Right renal pelvis (tissue), 4 donors: ENCODE measurements around the gene RNF5. TPM values are rescaled to one million over a fixed set of nuclear protein-coding genes. Genes with fewer than 3 reads are reported as not detected.
"Not testable (repeated sequence)": the region's sequence is repeated elsewhere in the genome, so short reads cannot be mapped to it uniquely, and the experiment has no call there.

ENCODE experiments used
- DNase-seq, 4 donors: peaks; one replicate each; pipeline ENCODE4 v3.0.0-alpha.2; 2013; ENCODE audit warnings: low read depth in 4 of 4, low spot score in 3 of 4, missing footprints in 1 of 4
- polyA plus RNA-seq, 4 donors: library from polyadenylated mRNA; unstranded; fragments of 120-200 nt; gene quantifications; one replicate each; pipeline ENCODE4 v1.2.1, GENCODE V29; 2013; ENCODE audit not compliant: insufficient read length in 4 of 4

RNF5 gene
- polyA plus RNA-seq, 4 donors, result 104 to 122 (median 109) TPM

DNA sequence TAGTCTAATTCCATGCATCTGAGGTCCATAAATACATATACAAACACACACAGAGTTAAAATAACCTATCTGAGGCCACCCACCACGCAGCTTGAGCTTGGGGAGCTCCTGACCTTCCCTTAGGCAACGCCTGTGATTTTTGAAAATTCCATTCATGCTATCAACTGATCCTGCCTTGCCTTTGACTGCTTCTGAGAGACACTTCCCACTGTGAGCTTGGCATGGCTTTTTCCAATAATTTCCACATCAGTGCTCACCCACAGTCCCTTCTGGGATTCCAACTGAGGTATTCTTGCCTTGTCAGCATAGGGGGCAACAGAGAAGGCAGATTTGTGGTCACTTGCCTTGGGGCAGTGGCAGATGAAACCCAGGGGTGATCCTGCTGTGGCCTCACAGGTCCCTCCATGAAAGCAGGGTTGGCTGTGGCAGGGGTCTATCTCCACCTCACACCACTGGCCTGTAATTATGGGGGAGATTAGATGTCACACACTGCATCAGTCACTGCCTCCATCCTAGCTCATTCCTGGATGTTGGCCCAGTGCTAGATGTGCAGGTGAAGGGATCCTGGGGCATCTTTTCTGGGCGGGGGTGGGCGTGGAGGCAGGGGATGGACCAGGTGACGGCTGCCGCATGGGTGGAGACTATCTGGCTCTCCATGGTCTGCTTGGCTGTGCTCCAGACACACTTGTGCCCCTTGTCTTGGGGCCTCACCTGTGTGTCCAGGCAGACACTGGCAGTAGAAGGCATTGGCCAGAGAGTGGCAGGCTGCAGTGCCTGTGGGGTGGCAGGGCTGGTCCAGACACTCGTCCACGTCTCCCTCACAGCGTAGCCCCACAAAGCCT, 25.4 kb downstream of the RNF5 start:
- no peak for DNase-seq

GRCh38 chr6:32204268-32204715, 26.1 kb downstream of the RNF5 start:
- DNase-seq, result no peak

- DNase-seq, result no peak
Observed at GRCh38 chr6:32208996-32209395, 30.8 kb downstream of the RNF5 start.

- no peak for DNase-seq
Observed at GRCh38 chr6:32210191-32210601, 32.0 kb downstream of the RNF5 start.

- DNase-seq, result not testable (repeated sequence)
Observed at GRCh38 chr6:32211432-32211831, 33.2 kb downstream of the RNF5 start.

- DNase-seq, result no peak
Observed at GRCh38 chr6:32212076-32212760, 34.0 kb downstream of the RNF5 start.

GRCh38 chr6:32213649-32214048, 35.4 kb downstream of the RNF5 start:
- no peak for DNase-seq

- no peak for DNase-seq
Observed at GRCh38 chr6:32214126-32214525, 35.9 kb downstream of the RNF5 start.

DNA sequence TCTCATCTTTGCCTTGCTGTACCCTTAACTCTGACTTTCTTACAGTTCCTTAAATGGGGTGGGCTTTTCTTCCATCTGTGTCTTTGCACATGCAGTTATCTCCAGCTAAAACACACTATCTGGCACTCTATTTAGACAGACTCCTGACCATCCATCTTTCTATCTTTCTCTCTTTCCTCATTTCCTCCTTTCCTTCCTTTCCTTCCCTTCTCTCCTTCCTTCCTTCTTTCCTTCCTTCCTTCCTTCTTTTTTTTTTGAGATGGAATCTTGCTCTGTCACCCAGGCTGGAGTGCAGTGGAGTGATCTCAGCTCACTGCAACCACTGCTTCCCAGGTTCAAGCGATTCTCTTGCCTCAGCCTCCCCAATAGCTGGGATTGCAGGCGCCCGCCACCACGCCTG, 37.4 kb downstream of the RNF5 start:
- DNase-seq, result no peak

DNA sequence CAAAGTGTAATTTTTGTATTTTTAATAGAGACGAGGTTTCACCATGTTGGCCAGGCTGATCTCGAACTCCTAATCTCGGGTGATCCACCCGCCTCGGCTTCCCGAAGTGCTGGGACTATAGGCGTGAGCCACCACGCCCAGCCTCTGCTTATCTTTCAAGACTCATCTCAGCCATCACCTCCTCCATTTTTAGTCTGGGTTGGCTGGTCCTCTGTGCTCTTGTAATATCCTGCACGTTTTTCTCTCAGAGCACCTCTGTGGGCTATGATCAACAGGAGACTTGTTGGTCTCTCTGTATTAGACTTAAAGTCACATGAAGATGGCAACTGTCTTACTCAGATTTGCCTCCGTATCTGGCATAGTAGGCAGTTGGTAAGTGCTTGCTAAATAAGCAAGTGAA, 38.1 kb downstream of the RNF5 start:
- DNase-seq, result no peak

DNA sequence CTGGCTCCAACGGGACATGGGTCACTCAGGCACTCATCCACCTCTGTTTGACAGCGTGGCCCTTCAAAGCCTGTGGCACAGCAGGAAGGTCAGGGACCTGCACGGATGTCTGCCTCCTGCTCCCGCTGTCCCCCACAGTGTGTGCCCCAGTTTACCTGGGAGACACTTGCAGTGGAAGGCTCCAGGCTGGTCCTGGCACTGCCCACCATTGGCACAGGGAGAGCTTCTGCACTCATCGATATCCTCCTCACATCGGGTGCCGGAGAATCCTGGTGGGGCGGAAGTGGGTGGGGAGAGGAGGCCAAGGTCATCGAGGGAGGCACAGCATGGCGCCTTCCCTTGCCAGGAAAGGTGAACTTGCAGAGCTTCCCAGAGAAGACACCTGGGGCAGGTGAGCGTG, 38.8 kb downstream of the RNF5 start:
- DNase-seq, result no peak

GRCh38 chr6:32218167-32218566, 40.0 kb downstream of the RNF5 start:
- DNase-seq, result no peak

DNA sequence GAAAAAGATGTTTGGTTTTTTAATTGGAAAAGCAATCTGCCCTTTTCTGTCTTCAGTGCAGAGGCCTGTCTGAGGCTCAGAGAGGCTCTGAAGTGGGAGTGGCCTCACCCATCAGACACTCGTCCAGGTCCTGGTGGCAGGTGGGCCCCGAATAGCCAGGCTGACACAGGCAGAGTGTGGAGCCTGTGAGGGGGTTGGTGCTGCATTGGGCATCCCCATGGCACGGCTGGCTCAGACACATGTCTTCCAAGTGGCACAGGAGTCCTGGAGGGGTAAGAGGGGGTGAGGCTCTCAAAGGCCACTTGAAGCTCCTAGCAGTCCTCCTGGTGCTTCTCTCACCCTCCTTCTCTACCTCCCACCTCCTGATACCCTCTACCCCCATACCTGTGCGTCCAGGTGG, 41.8 kb downstream of the RNF5 start:
- DNase-seq, result no peak

- no peak for DNase-seq
Observed at GRCh38 chr6:32222333-32223230, 44.4 kb downstream of the RNF5 start.

DNA sequence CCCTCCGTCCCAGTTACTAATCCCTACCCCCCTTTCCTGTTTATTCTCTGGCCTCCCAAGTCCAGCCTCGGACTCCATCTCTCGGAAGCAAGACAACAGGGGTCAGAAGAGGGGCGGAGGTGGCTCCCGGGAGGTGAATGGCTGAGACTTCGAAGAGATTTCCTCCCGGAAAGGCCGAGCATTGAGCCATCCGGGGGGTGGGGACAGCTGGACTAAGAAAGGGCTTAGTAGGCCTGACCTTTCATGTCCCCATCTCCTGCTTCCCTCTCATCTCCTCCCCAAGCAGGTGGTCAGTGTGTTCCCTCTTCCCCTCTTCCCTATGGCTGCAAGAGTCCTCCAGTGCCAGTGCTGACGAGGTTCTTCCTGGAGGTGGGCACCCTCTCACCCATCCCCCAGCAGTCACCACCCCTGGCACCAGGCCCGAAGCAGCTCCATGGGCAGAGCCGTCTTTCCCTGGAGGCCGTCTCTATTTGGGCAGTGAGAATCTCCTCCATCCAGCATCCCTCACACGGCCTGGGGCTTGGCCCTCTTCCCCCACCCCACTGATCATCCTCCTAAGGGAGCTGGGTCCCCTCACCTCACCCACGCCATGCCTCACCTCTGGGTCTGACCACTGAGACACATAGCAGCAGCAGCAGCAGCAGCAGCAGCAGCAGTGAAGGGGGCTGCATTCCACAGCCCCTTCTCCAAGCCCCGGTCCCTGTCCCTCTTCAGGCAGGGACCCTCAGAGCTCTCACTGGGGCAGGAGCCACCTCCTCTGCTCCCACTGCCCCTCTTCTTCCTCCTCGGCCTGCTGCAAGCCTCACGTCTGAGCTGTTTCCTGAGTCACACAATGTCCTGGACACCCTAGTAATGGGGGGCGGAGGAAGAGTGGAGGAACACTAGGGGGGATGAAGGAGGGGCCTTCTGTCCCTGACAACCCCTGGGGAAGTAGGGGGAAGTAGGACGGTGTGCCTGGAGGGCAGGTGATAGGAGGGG, 45.3 kb downstream of the RNF5 start, which contains the start of gene NOTCH4:
NOTCH4 (minus strand) TSS at position 810 of the 978 bp plus-strand sequence; CDS start at position 671, 139 bp downstream.
- no peak for DNase-seq

DNA sequence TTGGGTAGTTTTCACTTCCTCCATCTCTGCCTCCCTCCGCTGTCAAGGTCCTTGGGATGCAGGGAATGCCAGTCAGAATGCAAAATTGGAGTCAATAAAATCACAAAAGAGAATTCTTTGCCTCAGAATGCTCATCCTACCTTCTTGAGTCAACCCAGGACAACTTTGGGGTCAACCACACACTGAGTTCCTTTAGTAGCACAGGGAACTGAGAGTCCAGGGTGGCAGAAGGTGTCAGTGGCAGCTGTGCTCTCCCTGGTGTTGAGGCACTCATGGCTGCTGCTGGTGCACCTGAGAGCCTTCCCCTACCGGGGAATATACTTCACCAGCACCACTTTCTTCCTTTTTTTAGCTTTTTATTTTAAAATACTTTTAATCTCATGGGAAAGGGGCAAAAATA, 46.5 kb downstream of the RNF5 start:
- DNase-seq, result no peak

DNA sequence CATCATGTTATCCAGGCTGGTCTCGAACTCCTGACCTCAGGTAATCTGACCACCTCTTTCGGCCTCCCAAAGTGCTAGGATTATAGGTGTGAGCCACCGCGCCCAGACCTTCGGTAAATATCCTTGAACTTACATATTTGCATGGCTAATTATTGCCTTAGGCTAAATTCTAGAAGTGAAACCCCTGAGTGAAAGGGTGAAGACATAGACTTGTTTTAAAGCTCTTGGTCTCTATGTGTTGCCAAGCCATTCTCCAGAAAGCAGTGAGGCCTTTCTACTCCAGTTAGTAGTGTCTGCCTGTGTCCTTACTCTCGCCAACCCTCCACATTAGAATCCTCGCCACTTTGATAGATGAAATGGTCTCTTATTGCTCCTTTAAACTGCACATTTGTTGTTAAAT, 48.2 kb downstream of the RNF5 start:
- no peak for DNase-seq
